IgD-negative memory B cell (primary cell): ENCODE measurements around the gene RYR1. TPM values are rescaled to one million over a fixed set of nuclear protein-coding genes. Genes with fewer than 3 reads are reported as not detected.
"Not testable (repeated sequence)": the region's sequence is repeated elsewhere in the genome, so short reads cannot be mapped to it uniquely, and the experiment has no call there.

Experiments
- H3K27ac Mint-ChIP-seq, 3 donors: one replicate each; pipeline ENCODE4 v1.8.0; 2020 to 2022; ENCODE audit warnings: mild to moderate bottlenecking in 3 of 3, mixed read lengths in 3 of 3, moderate library complexity in 1 of 3
- H3K27me3 Mint-ChIP-seq: one replicate; pipeline ENCODE4 v1.8.0; 2021; ENCODE audit warnings: mixed read lengths
- H3K36me3 Mint-ChIP-seq: one replicate; pipeline ENCODE4 v1.8.0; 2020; ENCODE audit warnings: mild to moderate bottlenecking, mixed read lengths
- H3K4me1 Mint-ChIP-seq, 3 donors: one replicate each; pipeline ENCODE4 v1.8.0; 2020 to 2022; ENCODE audit warnings: mixed read lengths in 3 of 3, mild to moderate bottlenecking in 1 of 3
- H3K4me3 Mint-ChIP-seq, 4 donors: one replicate each; pipeline ENCODE4 v1.8.0; 2020 to 2022; ENCODE audit warnings: mild to moderate bottlenecking in 4 of 4, mixed read lengths in 4 of 4, moderate library complexity in 3 of 4
- H3K9me3 Mint-ChIP-seq, 3 donors: one replicate each; pipeline ENCODE4 v1.8.0; 2020 to 2021; ENCODE audit warnings: mixed read lengths in 3 of 3, mild to moderate bottlenecking in 1 of 3
- polyA plus RNA-seq: library from polyadenylated mRNA; unstranded; fragments of 300-500 nt; fragmentation: Illumina TruSeq; gene quantifications from one replicate; pipeline ENCODE4 v1.2.3, GENCODE V29; 2021

RYR1 gene
- polyA plus RNA-seq, 1 donor from 2014 or later = 0.03 TPM

- H3K9me3 Mint-ChIP-seq, H3K4me1 Mint-ChIP-seq, H3K27ac Mint-ChIP-seq, H3K36me3 Mint-ChIP-seq, H3K27me3 Mint-ChIP-seq, H3K4me3 Mint-ChIP-seq: not testable (repeated sequence)
Observed at GRCh38 chr19:38472725-38473124, 39.2 kb downstream of the RYR1 start.

GRCh38 chr19:38473201-38473600 is 39.7 kb downstream of the RYR1 start:
- peaks cover 0 to 2% (median 0%) of the 10 kb centered on the region in 3 donors for H3K9me3 Mint-ChIP-seq

DNA sequence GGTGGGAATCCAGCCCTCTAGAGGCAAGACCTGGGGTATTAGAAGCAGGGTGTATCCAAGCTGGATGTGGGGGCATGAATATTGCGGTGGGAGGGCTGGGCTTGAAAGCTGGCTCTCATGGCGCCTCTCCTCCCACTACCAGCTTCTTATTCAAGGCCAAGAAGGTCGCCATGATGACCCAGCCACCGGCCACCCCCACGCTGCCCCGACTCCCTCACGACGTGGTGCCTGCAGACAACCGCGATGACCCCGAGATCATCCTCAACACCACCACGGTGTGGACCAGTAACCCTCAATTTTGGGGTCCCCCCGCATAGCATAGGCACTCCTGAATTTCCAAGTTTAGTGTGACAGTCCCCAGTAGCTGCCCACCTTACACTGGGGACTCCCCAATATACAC is 41.7 kb downstream of the RYR1 start:
- no peaks in the 10 kb centered on the region for H3K36me3 Mint-ChIP-seq

More at GRCh38 chr19:38473201-38473600, 39.7 kb downstream of the RYR1 start:
- Mint-ChIP-seq H3K27ac (no peak overlapping the region), H3K4me3 (no peak overlapping the region), H3K36me3 (no peaks in the 10 kb centered on the region), H3K4me1 (no peaks in the 10 kb centered on the region), H3K27me3 (peaks cover 2% of the 10 kb centered on the region)

GRCh38 chr19:38478273-38478971 is 44.9 kb downstream of the RYR1 start:
- H3K27ac Mint-ChIP-seq = peak overlapping the region in 1 of 3 donors; percentile 31
- H3K9me3 Mint-ChIP-seq = peaks cover 0 to 2% (median 0%) of the 10 kb centered on the region in 3 donors
- peaks cover 2% of the 10 kb centered on the region for H3K27me3 Mint-ChIP-seq
- H3K4me3 Mint-ChIP-seq = no peak overlapping the region
- no peaks in the 10 kb centered on the region for H3K36me3 Mint-ChIP-seq
- no peaks in the 10 kb centered on the region for H3K4me1 Mint-ChIP-seq

More for the DNA sequence above, 41.7 kb downstream of the RYR1 start:
- Mint-ChIP-seq H3K27me3 (no peaks in the 10 kb centered on the region), H3K27ac (no peak overlapping the region), H3K4me1 (no peaks in the 10 kb centered on the region), H3K4me3 (no peak overlapping the region), H3K9me3 (peaks cover 0 to 2% (median 0%) of the 10 kb centered on the region in 3 donors)

DNA sequence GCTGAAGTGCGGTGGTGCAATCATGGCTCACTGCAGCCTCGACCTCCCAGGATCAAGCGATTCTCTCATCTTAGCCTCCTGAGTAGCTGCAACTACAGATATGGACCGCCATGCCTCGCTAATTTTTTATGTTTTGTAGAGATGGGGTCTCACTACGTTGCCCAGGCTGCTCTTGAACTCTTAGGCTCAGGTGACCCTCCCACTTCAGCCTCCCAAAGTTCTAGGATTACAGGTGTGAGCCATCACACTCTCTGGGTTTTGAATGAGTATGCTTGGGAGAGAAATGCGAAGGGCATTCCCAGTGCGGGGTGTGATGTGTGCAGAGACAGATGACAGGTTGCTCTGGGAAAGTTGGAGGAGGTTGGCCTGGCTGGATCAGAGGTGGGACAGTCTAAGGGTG is 49.0 kb downstream of the RYR1 start:
- no peaks in the 10 kb centered on the region for H3K4me1 Mint-ChIP-seq
- H3K27me3 Mint-ChIP-seq = peaks cover 2% of the 10 kb centered on the region
- no peak overlapping the region for H3K4me3 Mint-ChIP-seq
- H3K27ac Mint-ChIP-seq = no peak overlapping the region
- peaks cover 0 to 3% (median 3%) of the 10 kb centered on the region in 3 donors for H3K9me3 Mint-ChIP-seq
- no peaks in the 10 kb centered on the region for H3K36me3 Mint-ChIP-seq

GRCh38 chr19:38483016-38483630 is 49.6 kb downstream of the RYR1 start:
- no peak overlapping the region for H3K4me3 Mint-ChIP-seq
- no peak overlapping the region for H3K27ac Mint-ChIP-seq
- peaks cover 0 to 5% (median 3%) of the 10 kb centered on the region in 3 donors for H3K9me3 Mint-ChIP-seq
- no peaks in the 10 kb centered on the region for H3K36me3 Mint-ChIP-seq
- no peaks in the 10 kb centered on the region for H3K4me1 Mint-ChIP-seq
- peaks cover 2% of the 10 kb centered on the region for H3K27me3 Mint-ChIP-seq

DNA sequence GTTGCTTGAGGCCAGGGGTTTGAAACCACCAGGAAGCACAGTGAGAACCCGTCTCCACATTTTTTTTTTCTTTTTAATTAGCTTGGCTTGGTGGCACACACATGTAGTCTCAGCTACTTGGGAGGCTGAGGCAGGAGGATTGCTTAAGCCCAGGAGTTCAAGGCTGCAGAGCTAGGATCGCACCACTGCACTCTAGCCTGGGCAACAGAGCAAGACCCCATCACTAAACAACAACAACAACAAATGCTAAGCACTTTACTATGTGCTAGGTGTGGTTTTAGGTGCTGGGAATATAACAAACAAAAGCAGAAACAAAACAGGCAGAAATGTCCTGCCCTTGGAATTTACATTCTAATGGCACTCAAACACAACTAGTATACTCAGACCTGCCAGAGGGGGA is 51.3 kb downstream of the RYR1 start:
- H3K27me3 Mint-ChIP-seq = peaks cover 6% of the 10 kb centered on the region
- H3K36me3 Mint-ChIP-seq = no peaks in the 10 kb centered on the region
- peaks cover 0 to 5% (median 3%) of the 10 kb centered on the region in 3 donors for H3K9me3 Mint-ChIP-seq
- no peak overlapping the region for H3K27ac Mint-ChIP-seq
- H3K4me1 Mint-ChIP-seq = peaks cover 0 to 3% (median 0%) of the 10 kb centered on the region in 3 donors
- no peak overlapping the region for H3K4me3 Mint-ChIP-seq

DNA sequence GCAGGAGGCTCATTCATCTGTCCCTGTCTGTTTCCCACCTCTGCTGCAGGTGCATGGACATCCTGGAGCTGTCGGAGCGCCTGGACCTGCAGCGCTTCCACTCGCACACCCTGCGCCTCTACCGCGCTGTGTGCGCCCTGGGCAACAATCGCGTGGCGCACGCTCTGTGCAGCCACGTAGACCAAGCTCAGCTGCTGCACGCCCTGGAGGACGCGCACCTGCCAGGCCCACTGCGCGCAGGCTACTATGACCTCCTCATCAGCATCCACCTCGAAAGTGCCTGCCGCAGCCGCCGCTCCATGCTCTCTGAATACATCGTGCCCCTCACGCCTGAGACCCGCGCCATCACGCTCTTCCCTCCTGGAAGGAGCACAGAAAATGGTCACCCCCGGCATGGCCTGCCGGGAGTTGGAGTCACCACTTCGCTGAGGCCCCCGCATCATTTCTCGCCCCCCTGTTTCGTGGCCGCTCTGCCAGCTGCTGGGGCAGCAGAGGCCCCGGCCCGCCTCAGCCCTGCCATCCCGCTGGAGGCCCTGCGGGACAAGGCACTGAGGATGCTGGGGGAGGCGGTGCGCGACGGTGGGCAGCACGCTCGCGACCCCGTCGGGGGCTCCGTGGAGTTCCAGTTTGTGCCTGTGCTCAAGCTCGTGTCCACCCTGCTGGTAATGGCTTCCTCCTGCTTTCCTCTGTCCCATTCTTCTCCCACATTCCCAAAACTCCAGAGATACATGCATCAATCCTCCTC is 52.2 kb downstream of the RYR1 start:
- Mint-ChIP-seq H3K36me3 (peaks cover 1% of the 10 kb centered on the region), H3K27ac (no peak overlapping the region), H3K27me3 (peaks cover 12% of the 10 kb centered on the region), H3K4me3 (no peak overlapping the region), H3K9me3 (peaks cover 2 to 6% (median 3%) of the 10 kb centered on the region in 3 donors), H3K4me1 (peaks cover 0 to 3% (median 0%) of the 10 kb centered on the region in 3 donors)

DNA sequence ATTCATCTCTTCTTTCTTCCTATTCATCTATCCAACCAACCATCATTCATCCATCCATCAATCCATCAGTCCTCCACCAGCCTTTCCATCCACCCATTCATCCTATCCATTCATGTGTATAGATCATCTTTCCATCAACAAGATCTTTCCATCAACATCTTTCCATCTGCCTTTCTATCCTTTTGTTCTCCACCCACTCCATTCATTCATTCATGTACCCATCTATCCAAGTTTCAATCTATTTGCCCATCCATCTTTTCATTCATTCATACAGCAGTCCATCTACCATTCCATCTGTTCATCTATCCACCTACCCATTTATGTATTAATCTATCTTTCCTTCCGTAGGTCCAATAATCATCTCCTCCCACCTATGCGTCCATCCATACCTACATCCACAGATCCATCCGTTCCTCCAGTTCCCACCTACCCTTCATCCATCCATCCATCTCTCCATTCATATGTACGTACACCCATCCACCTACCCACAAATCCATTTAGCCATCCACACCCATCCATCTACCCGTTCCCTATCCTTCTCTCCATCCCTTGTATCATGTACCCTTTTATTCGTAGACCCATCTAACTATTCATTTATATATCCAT is 53.3 kb downstream of the RYR1 start:
- Mint-ChIP-seq H3K36me3 (peaks cover 1% of the 10 kb centered on the region), H3K27ac (no peak overlapping the region), H3K4me3 (no peak overlapping the region), H3K27me3 (peaks cover 12% of the 10 kb centered on the region), H3K4me1 (peaks cover 0 to 4% (median 0%) of the 10 kb centered on the region in 3 donors), H3K9me3 (peaks cover 3 to 9% (median 5%) of the 10 kb centered on the region in 3 donors)

- Mint-ChIP-seq H3K27me3 (peaks cover 18% of the 10 kb centered on the region), H3K9me3 (peaks cover 3 to 9% (median 5%) of the 10 kb centered on the region in 3 donors), H3K4me1 (peaks cover 5 to 11% (median 6%) of the 10 kb centered on the region in 3 donors), H3K27ac (peak overlapping the region in 1 of 3 donors; percentile 71), H3K36me3 (peaks cover 1% of the 10 kb centered on the region), H3K4me3 (no peak overlapping the region)
Observed at GRCh38 chr19:38488096-38488495, 54.6 kb downstream of the RYR1 start.

DNA sequence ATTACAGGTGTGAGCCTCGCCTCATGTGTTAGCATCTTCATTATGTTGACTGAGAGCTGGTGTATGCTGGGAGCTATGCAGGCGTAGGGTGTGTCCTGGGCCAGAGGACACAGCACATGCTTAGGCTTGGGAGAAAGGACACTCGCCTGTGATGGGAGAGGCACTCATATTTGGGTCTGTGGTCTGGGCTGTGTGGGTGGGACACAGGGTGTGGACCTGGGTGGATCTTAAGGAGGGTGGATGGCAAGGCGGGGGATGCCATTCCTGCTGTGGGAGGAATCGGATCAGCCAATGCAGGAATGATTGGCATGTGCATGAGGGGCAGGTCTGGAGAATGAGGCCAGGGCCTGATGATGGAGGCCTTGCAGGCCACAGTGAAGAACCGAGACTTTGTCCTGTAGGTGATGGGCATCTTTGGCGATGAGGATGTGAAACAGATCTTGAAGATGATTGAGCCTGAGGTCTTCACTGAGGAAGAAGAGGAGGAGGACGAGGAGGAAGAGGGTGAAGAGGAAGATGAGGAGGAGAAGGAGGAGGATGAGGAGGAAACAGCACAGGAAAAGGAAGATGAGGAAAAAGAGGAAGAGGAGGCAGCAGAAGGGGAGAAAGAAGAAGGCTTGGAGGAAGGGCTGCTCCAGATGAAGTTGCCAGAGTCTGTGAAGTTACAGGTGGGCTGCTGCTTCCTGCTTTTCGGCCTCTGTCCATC is 55.4 kb downstream of the RYR1 start:
- H3K9me3 Mint-ChIP-seq = peaks cover 3 to 9% (median 5%) of the 10 kb centered on the region in 3 donors
- H3K36me3 Mint-ChIP-seq = peaks cover 1% of the 10 kb centered on the region
- H3K27ac Mint-ChIP-seq = no peak overlapping the region
- H3K4me3 Mint-ChIP-seq = no peak overlapping the region
- H3K27me3 Mint-ChIP-seq = peaks cover 18% of the 10 kb centered on the region
- H3K4me1 Mint-ChIP-seq = peaks cover 6 to 14% (median 6%) of the 10 kb centered on the region in 3 donors

GRCh38 chr19:38490861-38491260 is 57.4 kb downstream of the RYR1 start:
- Mint-ChIP-seq H3K36me3 (peaks cover 1% of the 10 kb centered on the region), H3K4me3 (no peak overlapping the region), H3K9me3 (peaks cover 3 to 9% (median 5%) of the 10 kb centered on the region in 3 donors), H3K27me3 (peaks cover 18% of the 10 kb centered on the region), H3K27ac (no peak overlapping the region), H3K4me1 (peaks cover 6 to 14% (median 6%) of the 10 kb centered on the region in 3 donors)

DNA sequence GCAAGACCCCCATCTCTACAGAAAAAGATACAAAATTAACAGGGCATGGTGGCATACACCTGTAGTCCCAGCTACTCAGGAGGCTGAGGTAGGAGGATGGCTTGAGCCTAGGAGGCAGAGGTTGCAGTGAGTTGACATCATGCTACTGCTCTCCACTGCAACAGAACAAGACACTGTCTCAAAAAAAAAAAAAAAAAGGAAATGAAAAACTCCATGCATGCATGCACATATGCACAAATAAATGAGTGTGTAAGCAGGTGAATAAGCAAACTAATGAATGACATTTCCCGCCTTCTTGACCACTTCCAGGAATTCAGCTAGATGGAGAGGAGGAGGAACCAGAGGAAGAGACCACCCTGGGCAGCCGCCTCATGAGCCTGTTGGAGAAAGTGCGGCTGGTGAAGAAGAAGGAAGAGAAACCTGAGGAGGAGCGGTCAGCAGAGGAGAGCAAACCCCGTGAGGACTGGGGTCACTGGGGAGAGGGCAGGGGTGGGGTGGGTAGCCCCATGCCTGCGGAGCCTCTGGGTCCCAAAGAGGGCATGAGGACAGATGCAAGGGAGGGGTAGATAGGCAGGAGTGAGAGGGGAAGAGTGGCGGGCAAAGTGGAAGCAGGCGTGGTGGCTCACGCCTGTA is 58.8 kb downstream of the RYR1 start:
- Mint-ChIP-seq H3K4me3 (peak overlapping the region in 2 of 4 donors; percentile 78 to 92), H3K27ac (no peak overlapping the region), H3K27me3 (peaks cover 18% of the 10 kb centered on the region), H3K9me3 (peaks cover 0 to 6% (median 5%) of the 10 kb centered on the region in 3 donors), H3K36me3 (peaks cover 1% of the 10 kb centered on the region), H3K4me1 (peaks cover 6 to 14% (median 6%) of the 10 kb centered on the region in 3 donors)

DNA sequence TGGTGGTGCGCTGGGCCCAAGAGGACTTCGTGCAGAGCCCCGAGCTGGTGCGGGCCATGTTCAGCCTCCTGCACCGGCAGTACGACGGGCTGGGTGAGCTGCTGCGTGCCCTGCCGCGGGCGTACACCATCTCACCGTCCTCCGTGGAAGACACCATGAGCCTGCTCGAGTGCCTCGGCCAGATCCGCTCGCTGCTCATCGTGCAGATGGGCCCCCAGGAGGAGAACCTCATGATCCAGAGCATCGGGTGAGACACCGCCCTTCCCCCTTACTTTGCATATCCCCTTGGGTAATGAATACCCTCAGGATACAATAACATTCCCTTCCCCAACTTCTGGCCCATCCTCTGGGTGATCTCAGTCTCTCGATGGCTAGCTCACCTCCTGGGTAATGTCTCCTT is 60.9 kb downstream of the RYR1 start:
- Mint-ChIP-seq H3K4me1 (peaks cover 6 to 13% (median 6%) of the 10 kb centered on the region in 3 donors), H3K27ac (no peak overlapping the region), H3K27me3 (peaks cover 19% of the 10 kb centered on the region), H3K9me3 (peaks cover 0 to 6% (median 5%) of the 10 kb centered on the region in 3 donors), H3K4me3 (no peak overlapping the region), H3K36me3 (peaks cover 1% of the 10 kb centered on the region)
